Neuron (in vitro differentiated cells): ENCODE data around the gene NDUFV1.
"Not testable (repeated sequence)": the region's sequence is repeated elsewhere in the genome, so short reads cannot be mapped to it uniquely, and the experiment has no call there.

Source experiments
- H2AFZ ChIP-seq: one replicate; pipeline ENCODE4 v1.6.1; 2013; ENCODE audit warnings: low read depth, mild to moderate bottlenecking, inconsistent platforms, low read length, moderate library complexity
- H3K27me3 ChIP-seq: one replicate; pipeline ENCODE4 v1.6.1; 2013; ENCODE audit warnings: low read length; ENCODE audit not compliant: insufficient read depth
- H3K36me3 ChIP-seq: one replicate; pipeline ENCODE4 v1.6.1; 2013; ENCODE audit warnings: low read length; ENCODE audit not compliant: insufficient read depth
- H3K4me1 ChIP-seq: one replicate; pipeline ENCODE4 v1.6.1; 2013; ENCODE audit warnings: low read length; ENCODE audit not compliant: insufficient read depth
- H3K4me3 ChIP-seq: 2 replicates; pipeline ENCODE4 v1.5.1; 2013; ENCODE audit warnings: mild to moderate bottlenecking, low read length, moderate library complexity
- H3K9me3 ChIP-seq: one replicate; pipeline ENCODE4 v1.6.1; 2013; ENCODE audit warnings: low read length

The NDUFV1 gene

DNA sequence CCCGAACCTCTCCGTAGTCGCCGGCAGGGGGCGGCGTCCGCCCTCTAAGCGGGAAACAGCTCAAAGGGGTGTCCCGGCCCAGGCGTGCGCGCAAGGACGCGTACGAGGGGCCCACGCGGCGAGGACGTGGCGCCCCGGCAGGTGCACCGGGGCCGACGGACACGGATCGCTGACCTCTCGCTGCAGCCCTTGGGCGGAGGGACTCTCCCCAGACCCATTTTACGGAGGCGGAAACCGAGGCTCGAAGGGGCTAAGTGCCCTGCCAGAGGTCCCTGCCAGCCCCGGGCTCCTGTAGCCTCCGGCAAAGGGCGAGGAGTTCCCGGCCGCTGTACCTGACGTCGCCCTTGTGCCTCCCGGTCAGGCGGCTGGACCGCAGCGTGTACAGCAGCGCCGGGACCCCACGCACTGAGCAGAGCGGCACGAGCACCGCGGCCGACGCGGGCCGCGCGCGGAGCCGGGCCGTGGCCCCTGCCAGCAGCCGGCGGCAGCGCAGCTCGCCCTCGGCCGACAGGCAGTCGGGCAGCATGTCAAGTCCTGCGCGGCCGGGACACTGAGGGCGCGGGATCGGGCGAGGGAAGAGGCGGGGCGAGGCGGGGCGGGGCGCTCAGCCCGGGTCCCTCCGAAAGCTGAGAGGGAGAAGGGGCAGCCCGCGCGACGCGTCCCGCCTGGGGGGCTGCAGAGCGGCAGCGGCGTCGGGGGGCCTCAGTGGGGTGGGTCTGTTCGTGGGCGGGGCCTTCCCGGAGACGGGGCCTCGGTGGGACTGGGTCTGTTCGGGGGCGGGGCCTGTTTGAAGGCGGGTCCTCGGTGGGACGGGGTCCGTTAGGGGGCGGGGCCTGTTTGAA is 22.9 kb downstream of the NDUFV1 start, which contains the start of gene NUDT8:
Gene NUDT8, minus strand, starts transcription at position 552 of the 842 bp plus-strand sequence. Its CDS starts 26 bp downstream, at position 526.
- Histone ChIP-seq H3K4me1 (peaks cover 6% of the 10 kb centered on the region), H2AFZ (peak within 1 kb of the TSS; percentile 87), H3K36me3 (no peaks in the 10 kb centered on the region), H3K4me3 (peak within 1 kb of the TSS; percentile 77), H3K9me3 (no peaks in the 10 kb centered on the region), H3K27me3 (no peaks in the 10 kb centered on the region)

DNA sequence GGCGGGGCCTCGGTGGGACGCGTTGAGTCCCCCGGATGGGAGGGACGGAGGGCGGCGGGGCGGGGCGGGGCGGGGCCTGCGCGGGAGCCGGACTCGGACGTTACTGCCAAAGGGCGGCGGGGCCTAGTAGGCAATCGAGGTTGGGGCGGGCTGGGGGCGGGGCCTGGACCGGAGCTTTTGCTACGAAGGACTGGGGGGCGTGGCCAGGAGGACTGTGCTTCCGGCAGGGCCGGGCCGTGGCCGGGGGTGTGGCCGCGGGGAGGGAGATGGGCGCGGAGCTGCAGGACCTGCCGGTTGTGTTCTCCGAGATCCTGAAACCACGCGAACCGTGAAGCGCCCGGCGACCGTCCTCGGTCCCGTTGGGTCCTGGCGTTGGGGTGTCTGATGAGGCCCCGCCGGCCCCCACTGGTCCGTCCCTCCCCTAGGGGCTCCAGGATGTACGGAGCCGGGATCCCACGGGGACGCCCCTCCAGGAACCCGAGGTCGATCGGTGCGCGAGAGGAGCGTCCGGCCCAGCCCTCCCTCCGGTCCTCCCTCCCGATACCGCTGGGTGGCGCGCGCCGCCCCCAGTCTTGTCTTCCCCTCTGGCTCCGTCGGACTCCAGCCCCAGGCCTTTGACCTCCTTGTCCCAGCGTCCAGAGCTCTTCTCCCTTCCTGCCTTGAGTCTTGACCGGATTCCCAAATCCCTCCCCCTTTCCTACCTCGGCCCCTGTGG is 23.6 kb downstream of the NDUFV1 start:
- no peak overlapping the region for H2AFZ ChIP-seq
- no peaks in the 10 kb centered on the region for H3K9me3 ChIP-seq
- peak overlapping the region; percentile 77 for H3K4me3 ChIP-seq
- H3K27me3 ChIP-seq = no peaks in the 10 kb centered on the region
- H3K36me3 ChIP-seq = no peaks in the 10 kb centered on the region
- peaks cover 6% of the 10 kb centered on the region for H3K4me1 ChIP-seq

DNA sequence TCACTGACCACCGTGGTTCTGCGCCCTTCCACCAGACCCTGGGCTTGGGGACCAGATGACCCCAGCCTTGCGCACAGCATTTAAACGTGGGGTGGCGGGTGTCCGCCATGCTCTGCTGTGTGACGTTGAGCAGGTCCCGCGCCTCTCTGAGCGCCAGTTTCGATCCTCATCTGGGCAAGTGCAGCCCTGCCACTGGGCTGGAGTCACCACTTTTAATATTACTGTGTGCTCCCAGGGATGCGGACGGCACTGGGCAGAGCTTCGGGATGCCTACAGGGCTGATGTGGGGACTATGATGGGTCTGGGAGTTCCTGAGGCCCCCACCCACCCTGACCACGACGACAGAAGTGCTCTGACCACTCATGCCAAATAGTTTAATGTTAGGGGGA is 24.2 kb downstream of the NDUFV1 start:
- Histone ChIP-seq H3K27me3 (no peaks in the 10 kb centered on the region), H2AFZ (no peak overlapping the region), H3K4me3 (peak overlapping the region; percentile 77), H3K9me3 (no peaks in the 10 kb centered on the region), H3K4me1 (peaks cover 6% of the 10 kb centered on the region), H3K36me3 (no peaks in the 10 kb centered on the region)

DNA sequence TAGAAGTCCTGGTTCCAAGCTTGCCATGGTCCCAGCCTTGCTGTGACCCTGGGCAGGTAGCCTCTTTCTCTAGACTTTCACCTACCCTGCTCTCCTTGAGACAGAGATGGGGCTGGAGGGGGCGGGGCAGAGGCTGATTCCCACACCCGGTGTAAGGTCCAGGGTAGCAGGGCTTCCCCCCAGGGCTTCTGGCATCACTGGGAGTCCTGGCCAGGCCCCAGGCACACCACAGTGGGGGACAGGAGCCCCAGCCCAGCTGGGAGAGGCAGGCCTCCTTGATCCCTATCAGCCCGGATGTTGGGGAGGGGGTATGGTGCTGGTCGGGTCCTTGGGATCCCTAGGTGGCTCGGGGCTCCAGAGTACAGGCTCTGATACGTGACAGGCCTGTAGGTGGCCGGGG is 24.7 kb downstream of the NDUFV1 start:
- H3K9me3 ChIP-seq = no peaks in the 10 kb centered on the region
- H2AFZ ChIP-seq = no peak overlapping the region
- peak overlapping the region; percentile 77 for H3K4me3 ChIP-seq
- H3K4me1 ChIP-seq = peaks cover 6% of the 10 kb centered on the region
- H3K36me3 ChIP-seq = no peaks in the 10 kb centered on the region
- no peaks in the 10 kb centered on the region for H3K27me3 ChIP-seq

DNA sequence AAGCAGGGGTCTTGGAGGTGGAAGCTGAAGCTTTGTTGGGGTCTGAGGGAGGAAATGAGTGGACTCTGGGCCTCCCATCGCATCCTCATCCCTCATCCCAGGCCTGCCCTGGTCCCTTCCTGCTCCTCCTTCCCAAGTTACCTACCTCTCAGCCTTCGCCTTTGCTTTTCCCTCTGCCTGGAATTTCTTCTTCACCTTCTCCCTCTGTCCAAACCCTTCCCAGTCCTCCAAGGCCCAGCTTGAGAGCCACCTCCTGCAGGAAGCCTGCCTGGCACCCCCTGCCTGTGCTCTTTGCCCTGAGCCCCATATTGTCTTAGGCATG is 25.1 kb downstream of the NDUFV1 start:
- no peaks in the 10 kb centered on the region for H3K9me3 ChIP-seq
- no peaks in the 10 kb centered on the region for H3K36me3 ChIP-seq
- H3K4me3 ChIP-seq = no peak overlapping the region
- H3K4me1 ChIP-seq = peaks cover 6% of the 10 kb centered on the region
- no peak overlapping the region for H2AFZ ChIP-seq
- no peaks in the 10 kb centered on the region for H3K27me3 ChIP-seq

DNA sequence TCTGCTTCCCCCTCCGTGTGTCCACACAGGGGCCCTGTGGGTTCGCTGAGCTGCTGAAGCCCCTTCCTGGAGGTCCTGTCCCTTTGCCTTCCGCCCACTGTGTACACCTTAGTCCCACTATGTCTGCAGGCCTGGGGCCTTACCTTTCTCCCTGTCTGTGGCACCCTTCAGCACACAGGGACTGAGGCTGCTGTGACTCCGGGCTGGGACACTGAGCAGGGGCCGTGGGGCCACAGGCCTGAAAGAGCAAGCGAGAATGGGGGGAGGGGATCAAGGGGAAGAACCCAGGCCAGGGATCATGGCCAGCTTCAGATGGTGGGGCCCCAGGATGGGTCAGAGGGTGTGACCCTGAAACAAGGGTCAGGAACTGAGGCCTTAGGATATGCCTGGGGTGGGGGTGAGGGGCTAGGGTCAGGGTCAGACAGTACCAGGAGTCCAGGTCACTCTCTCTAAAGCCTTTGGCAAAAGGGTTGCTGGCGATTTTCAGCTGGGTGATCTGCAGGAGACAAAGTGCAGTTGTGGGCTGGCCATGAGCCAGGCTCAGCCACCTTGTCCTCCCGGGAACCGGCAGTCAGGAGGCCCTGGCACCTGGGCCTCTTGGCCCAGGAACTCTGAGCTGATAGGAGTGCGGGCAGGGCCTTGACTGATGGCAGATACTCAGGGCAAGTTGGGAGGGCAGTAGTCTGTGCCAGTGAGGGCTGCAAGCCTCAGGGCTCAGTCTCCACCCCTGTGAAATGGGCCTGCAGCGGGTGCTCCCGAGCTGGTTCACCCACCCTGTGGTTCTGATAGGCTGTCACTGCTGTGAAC is 25.6 kb downstream of the NDUFV1 start:
- Histone ChIP-seq H3K9me3 (no peaks in the 10 kb centered on the region), H3K4me3 (no peak overlapping the region), H3K27me3 (no peaks in the 10 kb centered on the region), H2AFZ (no peak overlapping the region), H3K4me1 (peaks cover 6% of the 10 kb centered on the region), H3K36me3 (no peaks in the 10 kb centered on the region)

DNA sequence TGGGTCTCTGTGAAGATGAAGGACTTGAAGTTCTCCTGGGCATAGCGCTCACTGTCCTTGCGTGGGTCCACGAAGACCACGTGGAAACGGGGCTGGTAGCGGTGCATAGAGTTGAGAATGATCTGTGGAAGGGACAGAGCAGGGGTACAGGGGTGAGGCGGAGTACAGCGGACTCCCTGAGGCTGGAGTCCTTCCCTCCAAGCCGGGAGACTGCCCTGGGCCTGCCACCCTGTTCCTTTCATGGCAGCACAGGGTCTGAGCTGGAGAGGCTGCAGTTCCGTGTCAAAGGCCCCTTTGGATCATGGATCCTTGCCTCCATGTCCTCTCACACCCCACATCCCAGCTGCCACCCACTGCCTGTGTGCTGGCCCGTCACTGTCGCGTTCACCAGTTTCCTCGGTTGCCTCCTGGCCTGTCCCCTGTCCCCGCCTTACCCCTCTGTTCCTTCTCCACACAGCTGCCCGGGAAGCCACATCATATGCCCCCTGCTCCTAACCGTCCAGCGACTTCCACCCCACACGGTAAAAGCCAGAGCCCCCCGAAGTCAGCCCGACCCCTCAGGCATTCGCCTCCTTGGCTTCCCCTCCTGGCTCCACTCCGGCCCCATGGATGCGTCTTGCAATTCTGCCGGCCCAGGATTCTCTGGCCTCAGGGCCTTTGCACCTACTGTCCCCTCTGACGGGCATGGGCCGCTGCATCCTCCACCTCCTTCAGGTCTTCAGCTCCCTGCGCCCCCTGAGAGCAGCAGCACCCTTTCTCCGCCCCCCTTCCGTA is 26.4 kb downstream of the NDUFV1 start:
- Histone ChIP-seq H2AFZ (no peak overlapping the region), H3K4me3 (no peak overlapping the region), H3K27me3 (no peaks in the 10 kb centered on the region), H3K4me1 (peaks cover 6% of the 10 kb centered on the region), H3K9me3 (no peaks in the 10 kb centered on the region), H3K36me3 (no peaks in the 10 kb centered on the region)

DNA sequence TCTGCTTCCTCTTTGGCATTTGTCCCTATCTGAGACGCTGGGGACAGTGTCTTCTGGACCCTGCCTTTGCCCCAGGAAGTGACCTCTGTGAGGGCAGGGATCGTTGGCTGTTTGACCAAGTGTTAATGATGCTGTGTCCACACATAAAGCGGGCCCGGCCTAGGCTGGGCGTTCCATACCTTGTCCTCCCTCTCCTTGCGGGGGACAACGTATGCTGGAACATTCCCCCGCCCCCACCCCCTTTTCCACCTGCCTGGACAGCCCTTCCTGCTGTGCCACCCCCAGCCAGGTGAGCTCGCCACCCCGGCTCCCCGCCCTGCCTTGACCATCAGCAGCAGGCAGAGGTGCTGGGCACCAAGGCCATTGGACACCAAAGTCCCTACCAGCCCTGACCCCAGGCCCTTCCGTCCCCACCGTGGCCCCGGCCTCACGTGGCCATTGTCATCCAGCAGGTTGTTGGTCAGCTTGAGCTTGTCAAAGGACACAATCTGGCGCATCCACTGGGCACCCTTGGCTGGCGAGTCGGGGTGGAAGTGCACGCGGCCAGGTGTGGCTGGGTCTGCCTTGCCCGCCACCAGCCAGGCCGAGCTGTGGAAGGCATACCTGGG is 27.1 kb downstream of the NDUFV1 start:
- peaks cover 6% of the 10 kb centered on the region for H3K4me1 ChIP-seq
- no peak overlapping the region for H2AFZ ChIP-seq
- H3K4me3 ChIP-seq = no peak overlapping the region
- no peaks in the 10 kb centered on the region for H3K27me3 ChIP-seq
- H3K9me3 ChIP-seq = no peaks in the 10 kb centered on the region
- no peaks in the 10 kb centered on the region for H3K36me3 ChIP-seq

DNA sequence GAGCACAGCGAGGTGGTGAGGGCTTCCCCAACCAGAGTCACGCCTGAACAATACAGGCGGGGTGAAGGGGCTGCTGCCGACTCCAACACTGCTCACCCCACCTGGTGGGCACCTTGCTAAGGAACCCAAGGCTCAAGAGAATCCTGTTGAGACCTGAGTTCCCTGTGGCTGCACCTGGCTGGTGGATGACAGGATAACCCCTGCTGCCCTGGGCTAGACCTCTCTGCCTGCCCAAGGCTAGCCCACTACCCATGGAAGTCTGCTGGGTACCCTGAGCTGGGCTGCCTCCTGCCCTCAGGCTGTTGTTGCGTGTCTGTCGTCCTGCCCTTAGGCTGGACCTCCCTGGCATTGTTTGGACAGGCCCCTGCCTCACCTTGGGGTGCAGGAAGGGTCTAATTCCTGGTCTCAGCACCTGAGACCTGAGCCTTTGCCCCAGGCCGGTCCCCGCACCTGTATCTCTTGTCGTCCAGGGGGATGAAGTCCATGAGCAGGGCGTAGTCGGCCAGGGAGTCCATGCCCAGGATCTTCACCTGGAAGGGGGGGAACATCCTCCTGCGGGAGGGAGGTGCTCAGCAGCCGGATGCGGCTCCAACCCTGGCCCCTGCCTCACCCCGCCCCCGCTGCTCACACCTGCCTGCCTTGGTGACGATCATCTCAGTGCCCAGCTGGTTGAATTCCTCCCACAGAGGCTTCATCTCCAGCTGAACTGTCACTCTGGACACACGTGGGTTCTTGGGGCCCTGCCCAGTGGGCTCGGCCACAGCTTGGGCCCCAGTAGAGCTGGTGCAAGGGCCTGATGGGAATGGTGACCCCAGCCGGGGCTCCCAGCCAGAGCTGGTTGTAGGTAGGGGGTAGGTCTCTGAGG is 27.9 kb downstream of the NDUFV1 start:
- Histone ChIP-seq H3K36me3 (no peaks in the 10 kb centered on the region), H3K9me3 (no peaks in the 10 kb centered on the region), H3K4me3 (no peak overlapping the region), H3K4me1 (peaks cover 8% of the 10 kb centered on the region), H3K27me3 (no peaks in the 10 kb centered on the region), H2AFZ (no peak overlapping the region)

DNA sequence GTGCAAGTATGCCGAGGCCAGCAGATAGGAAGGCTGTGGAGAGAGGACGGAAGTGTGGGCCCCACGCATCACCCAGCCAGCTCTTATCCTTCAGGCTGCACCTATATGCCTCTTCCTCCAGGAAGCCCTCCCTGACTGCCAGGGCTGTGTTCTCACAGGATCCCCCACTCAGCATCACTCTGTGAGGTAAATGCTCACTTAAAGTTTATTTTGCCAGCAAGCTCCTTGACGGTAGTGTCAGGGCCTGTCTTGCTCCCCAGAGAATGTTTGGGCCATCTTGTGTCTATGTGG is 28.4 kb downstream of the NDUFV1 start:
- Histone ChIP-seq H2AFZ (no peak overlapping the region), H3K4me3 (no peak overlapping the region), H3K27me3 (no peaks in the 10 kb centered on the region)

DNA sequence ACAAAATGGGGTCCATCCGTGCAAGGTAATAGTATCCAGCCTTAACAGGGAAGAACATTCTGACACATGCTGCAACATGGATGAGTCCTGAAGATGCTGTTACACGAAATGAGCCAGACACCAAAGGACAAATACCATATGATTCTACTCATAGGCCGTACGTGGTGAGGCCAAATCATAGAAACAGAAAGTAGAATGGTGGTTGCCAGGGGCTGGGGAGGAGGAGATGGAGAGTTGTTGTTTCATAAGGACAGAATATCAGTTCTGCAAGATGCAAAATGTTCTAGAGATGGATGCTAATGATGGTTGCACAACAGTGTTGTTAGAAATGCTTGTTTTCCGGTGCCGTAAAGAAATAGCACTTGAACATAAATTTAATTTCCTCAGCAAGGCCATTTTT is 30.2 kb downstream of the NDUFV1 start:
- Histone ChIP-seq H3K9me3 (no peaks in the 10 kb centered on the region), H3K4me3 (no peak overlapping the region), H3K36me3 (no peaks in the 10 kb centered on the region), H3K4me1 (peaks cover 9% of the 10 kb centered on the region), H2AFZ (no peak overlapping the region), H3K27me3 (no peaks in the 10 kb centered on the region)

More for the DNA sequence above, 28.4 kb downstream of the NDUFV1 start:
- H3K4me1 ChIP-seq = peaks cover 13% of the 10 kb centered on the region
- H3K36me3 ChIP-seq = no peaks in the 10 kb centered on the region
- no peaks in the 10 kb centered on the region for H3K9me3 ChIP-seq

DNA sequence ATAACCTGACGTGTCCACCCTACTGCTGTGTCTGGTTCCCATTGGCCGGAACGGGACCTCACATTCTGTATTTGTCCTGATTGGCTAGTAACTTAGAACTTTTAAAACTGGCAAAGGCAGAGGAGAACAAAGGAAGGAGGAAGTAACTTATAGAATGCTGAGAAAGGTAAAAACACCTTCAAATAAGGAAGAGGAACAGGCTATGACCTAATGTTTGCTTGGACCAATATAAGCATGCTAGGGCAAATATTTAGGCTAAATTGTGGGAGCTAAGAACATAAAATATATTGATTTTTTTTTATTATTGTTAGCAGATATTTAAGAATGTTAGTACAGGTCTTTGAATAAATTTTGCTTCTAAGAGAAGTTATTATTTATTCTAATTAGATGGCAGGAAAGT is 30.7 kb downstream of the NDUFV1 start:
- H3K4me1 ChIP-seq, H3K9me3 ChIP-seq, H2AFZ ChIP-seq, H3K27me3 ChIP-seq, H3K36me3 ChIP-seq, H3K4me3 ChIP-seq: not testable (repeated sequence)
